Hepatocyte (in vitro differentiated cells): ENCODE data around the gene IGSF22. TPM values are rescaled to one million over a fixed set of nuclear protein-coding genes. Genes with fewer than 3 reads are reported as not detected.

ENCODE experiments used
- DNase-seq: peaks from one replicate; pipeline ENCODE4 v3.0.0-alpha.2; 2016; ENCODE audit warnings: low spot score
- H2AFZ ChIP-seq: fragments of 200-600 bp; sonication (generic); 2 replicates; pipeline ENCODE4 v1.6.0; 2016; ENCODE audit warnings: antibody characterized with exemption, mild to moderate bottlenecking
- H3K27ac ChIP-seq: fragments of 200-600 bp; sonication (generic); 2 replicates; pipeline ENCODE4 v1.5.1; 2016; ENCODE audit warnings: mild to moderate bottlenecking
- H3K27me3 ChIP-seq: fragments of 200-600 bp; sonication (generic); 2 replicates; pipeline ENCODE4 v1.6.1; 2016
- H3K36me3 ChIP-seq: fragments of 200-600 bp; sonication (generic); replicated peaks from 2 replicates; pipeline ENCODE4 v1.5.1; 2016; ENCODE audit warnings: low read depth; ENCODE audit not compliant: insufficient read depth
- H3K4me1 ChIP-seq: fragments of 200-600 bp; sonication (generic); 2 replicates; pipeline ENCODE4 v1.5.1; 2016; ENCODE audit warnings: mild to moderate bottlenecking, moderate library complexity; ENCODE audit not compliant: insufficient read depth
- H3K4me2 ChIP-seq: fragments of 200-600 bp; sonication (generic); 2 replicates; pipeline ENCODE4 v1.6.0; 2016
- H3K4me3 ChIP-seq: fragments of 200-600 bp; sonication (generic); 2 replicates; pipeline ENCODE4 v1.5.1; 2016; ENCODE audit warnings: mild to moderate bottlenecking
- H3K79me2 ChIP-seq: fragments of 200-600 bp; sonication (generic); 2 replicates; pipeline ENCODE4 v1.6.0; 2017; ENCODE audit warnings: mild to moderate bottlenecking
- H3K9me2 ChIP-seq: fragments of 200-600 bp; sonication (generic); replicated peaks from 2 replicates; pipeline ENCODE4 v1.6.0; 2017; ENCODE audit warnings: mild to moderate bottlenecking; ENCODE audit not compliant: insufficient read depth
- H3K9me3 ChIP-seq: fragments of 200-600 bp; sonication (generic); 2 replicates; pipeline ENCODE4 v1.5.1; 2016; ENCODE audit warnings: low read depth, mild to moderate bottlenecking
- H4K20me1 ChIP-seq: fragments of 200-600 bp; sonication (generic); 2 replicates; pipeline ENCODE4 v1.6.0; 2016; ENCODE audit warnings: mild to moderate bottlenecking; ENCODE audit not compliant: insufficient read depth, poor library complexity, severe bottlenecking
- CTCF ChIP-seq: fragments of 200-600 bp; sonication (generic); IDR thresholded peaks from 2 replicates; pipeline ENCODE4 v1.5.1; 2016; ENCODE audit warnings: antibody characterized with exemption, mild to moderate bottlenecking; ENCODE audit not compliant: poor library complexity
- EZH2 ChIP-seq: fragments of 200-600 bp; sonication (generic); IDR thresholded peaks from 2 replicates; pipeline ENCODE4 v1.6.1; 2016; ENCODE audit warnings: antibody characterized with exemption, mild to moderate bottlenecking, borderline replicate concordance
- EZH2phosphoT487 ChIP-seq: fragments of 200-600 bp; sonication (generic); IDR thresholded peaks from one replicate; pipeline ENCODE4 v1.6.1; 2018; ENCODE audit warnings: antibody characterized with exemption, mild to moderate bottlenecking, low read depth, moderate library complexity; ENCODE audit not compliant: unreplicated experiment, severe bottlenecking
- WGBS: methylation state at CpG from one replicate; pipeline ENCODE4 v1.1.6; 2016; ENCODE audit warnings: low lambda C conversion rate; ENCODE audit errors: missing lambda C conversion rate; 5-methylcytosine and 5-hydroxymethylcytosine counted together
- polyA plus RNA-seq: library from polyadenylated mRNA; unstranded; fragments of >200 nt; fragmentation: Nextera tagmentation; extraction: Ambion mirVana; gene quantifications from 2 replicates; pipeline ENCODE4 v1.2.1, GENCODE V29; 2016
- total RNA-seq: library from RNA; depleted of rRNA; stranded (reverse); fragments of >200 nt; gene quantifications from 2 replicates; pipeline ENCODE4 v1.2.3, GENCODE V29; 2014

IGSF22 gene
- total and polyA plus RNA-seq, 2 experiments from 2014 or later, result not detected

GRCh38 chr11:18698341-18699268, 27.4 kb downstream of the IGSF22 start, which contains the start of gene TMEM86A:
TSS of gene TMEM86A (plus strand) at chr11:18698779. CDS start at chr11:18698887, 108 bp downstream.
- Histone ChIP-seq H3K9me3 (no peaks in the 10 kb centered on the region), H3K4me2 (peak within 1 kb of the TSS; percentile 84), H4K20me1 (no peaks in the 10 kb centered on the region), H3K4me1 (peaks cover 5% of the 10 kb centered on the region), H3K79me2 (no peaks in the 10 kb centered on the region), H3K36me3 (no peaks in the 10 kb centered on the region), H3K4me3 (peak within 1 kb of the TSS; percentile 98), H2AFZ (peak within 1 kb of the TSS; percentile 59), H3K27ac (peak within 1 kb of the TSS; percentile 67), H3K9me2 (no peaks in the 10 kb centered on the region), H3K27me3 (no peaks in the 10 kb centered on the region)
- DNase-seq, result peak; percentile 97
- TF ChIP-seq CTCF, result peak; percentile 10
- no peak for TF ChIP-seq EZH2
- no peak for TF ChIP-seq EZH2phosphoT487
- WGBS, result 2% methylated on average over 31 of the region's 98 CpGs

- Histone ChIP-seq H3K4me2 (no peak overlapping the region), H3K9me3 (no peaks in the 10 kb centered on the region), H3K36me3 (no peaks in the 10 kb centered on the region), H3K4me1 (peaks cover 5% of the 10 kb centered on the region), H4K20me1 (no peaks in the 10 kb centered on the region), H2AFZ (peak overlapping the region; percentile 59), H3K4me3 (no peak overlapping the region), H3K9me2 (no peaks in the 10 kb centered on the region), H3K79me2 (no peaks in the 10 kb centered on the region), H3K27ac (no peak overlapping the region), H3K27me3 (no peaks in the 10 kb centered on the region)
- TF ChIP-seq EZH2 (no peak), EZH2phosphoT487 (no peak), CTCF (no peak)
- DNase-seq, result no peak
- 92% methylated on average over 4 of the region's 4 CpGs for WGBS
Observed at GRCh38 chr11:18697576-18697975, 28.4 kb downstream of the IGSF22 start.

GRCh38 chr11:18696638-18697225, 29.3 kb downstream of the IGSF22 start:
- Histone ChIP-seq H2AFZ (no peak overlapping the region), H3K27me3 (no peaks in the 10 kb centered on the region), H3K27ac (no peak overlapping the region), H4K20me1 (no peaks in the 10 kb centered on the region), H3K9me3 (no peaks in the 10 kb centered on the region), H3K79me2 (no peaks in the 10 kb centered on the region), H3K4me3 (no peak overlapping the region), H3K4me2 (no peak overlapping the region), H3K36me3 (no peaks in the 10 kb centered on the region), H3K9me2 (no peaks in the 10 kb centered on the region), H3K4me1 (peaks cover 5% of the 10 kb centered on the region)
- WGBS, result 88% methylated on average over 2 of the region's 2 CpGs
- DNase-seq, result no peak
- TF ChIP-seq EZH2 (no peak), CTCF (no peak), EZH2phosphoT487 (no peak)
